Measurements from ENCODE around the gene DCTN2. TPM values are rescaled to one million over a fixed set of nuclear protein-coding genes. Genes with fewer than 3 reads are reported as not detected.

Gene DCTN2
- total and polyA plus RNA-seq, 2 donors (not counting 3 experiments of a cell fraction or from before 2014, with no cell fraction given), result 146 to 161 TPM

- no peak overlapping the region for H2AFZ ChIP-seq (ENCODE audit: low read depth, low read length)
- DNase-seq (ENCODE audit: low read depth, low spot score) (peak; percentile 42), FAIRE-seq (no peak)
- TF ChIP-seq CTCF (IDR thresholded peaks at IDR 0.05; ENCODE audit: extremely low read depth in 1 of 2, insufficient read depth in 1 of 2, low read depth in 1 of 2, low read length in 2 of 2) (no peak), JUN (IDR thresholded peaks at IDR 0.05; ENCODE audit: borderline replicate concordance, insufficient read depth, insufficient read length, low read depth) (no peak), GATA2 (IDR thresholded peaks at IDR 0.05; ENCODE audit: insufficient read depth, insufficient read length, low read depth, low read length) (no peak), POLR2A (IDR thresholded peaks at IDR 0.05; ENCODE audit: low read depth, low read length) (no peak), FOS (IDR thresholded peaks at IDR 0.05; ENCODE audit: borderline replicate concordance, insufficient read depth, low read length) (no peak)
- no peaks in the 10 kb centered on the region for H3K9me1 ChIP-seq (replicated peaks; ENCODE audit: control insufficient read depth, extremely low read depth, insufficient read depth, low read length)
- H3K4me3 ChIP-seq (replicated peaks in 1 of 3; ENCODE audit: insufficient read depth in 1 of 3, low read depth in 1 of 3, low read length in 3 of 3), result no peak overlapping the region
- no peak overlapping the region for H3K4me2 ChIP-seq (ENCODE audit: insufficient read depth, low read length)
- no peaks in the 10 kb centered on the region for H4K20me1 ChIP-seq (replicated peaks; ENCODE audit: control insufficient read depth, extremely low read depth, insufficient read depth, low read length)
- H3K9me3 ChIP-seq (replicated peaks; ENCODE audit: control insufficient read depth, insufficient read depth, low read length), result no peaks in the 10 kb centered on the region
- peaks cover 18% of the 10 kb centered on the region for H3K4me1 ChIP-seq (ENCODE audit: control insufficient read depth, extremely low read depth, insufficient read depth, low read length)
- intact Hi-C loops (cut with micrococcal nuclease) (no loop called here), dilution Hi-C loops (cut with MboI; ENCODE audit: extremely low pct_ligation_motif_present, low sequenced_read_pairs) (no loop called here)
- H3K27ac ChIP-seq (ENCODE audit: insufficient read depth, low read depth, low read length), result no peak overlapping the region
- H3K9ac ChIP-seq (replicated peaks; ENCODE audit: extremely low read depth, insufficient read depth, low read length), result no peak overlapping the region
- BruUV-seq (replicated peaks), result no TSS peak
- ChIA-PET POLR2A (interaction anchor here (0.7 to 1.0 kb wide), 3 partner anchors 20 to 266 kb away, joined by 3 to 5 read pairs (median 3); partner anchors contain the start of gene DDIT3), CTCF (interaction anchor here (0.9 to 1.1 kb wide), 3 partner anchors 9 to 85 kb away, joined by 3 to 4 read pairs (median 3); partner anchors contain the start of gene GLI1)
- peaks cover 3 to 6% of the 10 kb centered on the region in 2 experiments for H3K36me3 ChIP-seq (ENCODE audit: control insufficient read depth in 2 of 2, extremely low read depth in 1 of 2, insufficient read depth in 2 of 2, low read length in 2 of 2)
- H3K79me2 ChIP-seq (ENCODE audit: control insufficient read depth, insufficient read depth, low read length), result peaks cover 25% of the 10 kb centered on the region
- peaks cover 3 to 10% of the 10 kb centered on the region in 2 experiments for H3K27me3 ChIP-seq (ENCODE audit: control insufficient read depth in 2 of 2, insufficient read depth in 2 of 2, low read length in 2 of 2)
Measured at GRCh38 chr12:57543581-57543980, 3.4 kb downstream of the DCTN2 start.

GRCh38 chr12:57541717-57542116 lies 5.3 kb downstream of the DCTN2 start:
- Histone ChIP-seq H3K9me3 (replicated peaks; ENCODE audit: control insufficient read depth, insufficient read depth, low read length) (no peaks in the 10 kb centered on the region), H3K27me3 (ENCODE audit: control insufficient read depth in 2 of 2, insufficient read depth in 2 of 2, low read length in 2 of 2) (no peaks in the 10 kb centered on the region), H3K9ac (replicated peaks; ENCODE audit: extremely low read depth, insufficient read depth, low read length) (no peak overlapping the region), H3K4me3 (replicated peaks in 1 of 3; ENCODE audit: insufficient read depth in 1 of 3, low read depth in 1 of 3, low read length in 3 of 3) (no peak overlapping the region), H3K4me1 (ENCODE audit: control insufficient read depth, extremely low read depth, insufficient read depth, low read length) (peaks cover 18% of the 10 kb centered on the region), H3K27ac (ENCODE audit: insufficient read depth, low read depth, low read length) (no peak overlapping the region), H3K9me1 (replicated peaks; ENCODE audit: control insufficient read depth, extremely low read depth, insufficient read depth, low read length) (no peaks in the 10 kb centered on the region), H3K79me2 (ENCODE audit: control insufficient read depth, insufficient read depth, low read length) (peaks cover 24% of the 10 kb centered on the region), H3K4me2 (ENCODE audit: insufficient read depth, low read length) (no peak overlapping the region), H4K20me1 (replicated peaks; ENCODE audit: control insufficient read depth, extremely low read depth, insufficient read depth, low read length) (no peaks in the 10 kb centered on the region), H3K36me3 (ENCODE audit: control insufficient read depth in 2 of 2, extremely low read depth in 1 of 2, insufficient read depth in 2 of 2, low read length in 2 of 2) (peaks cover 3 to 11% of the 10 kb centered on the region in 2 experiments), H2AFZ (ENCODE audit: low read depth, low read length) (no peak overlapping the region)
- dilution Hi-C loops (cut with MboI; ENCODE audit: extremely low pct_ligation_motif_present, low sequenced_read_pairs), result no loop called here
- no TSS peak for BruUV-seq (replicated peaks)
- CTCF ChIA-PET, result no interaction called here
- intact Hi-C loops (cut with micrococcal nuclease), result no loop called here
- TF ChIP-seq FOS (IDR thresholded peaks at IDR 0.05; ENCODE audit: borderline replicate concordance, insufficient read depth, low read length) (no peak), MAX (IDR thresholded peaks at IDR 0.05; ENCODE audit: insufficient read depth, insufficient read length) (no peak), MYC (IDR thresholded peaks at IDR 0.05; ENCODE audit: low read depth, low read length) (no peak), CTCF (IDR thresholded peaks at IDR 0.05; ENCODE audit: extremely low read depth in 1 of 2, insufficient read depth in 1 of 2, low read depth in 1 of 2, low read length in 2 of 2) (no peak), POLR2AphosphoS5 (IDR thresholded peaks at IDR 0.05; ENCODE audit: insufficient read depth, low read depth, low read length) (no peak), JUN (IDR thresholded peaks at IDR 0.05; ENCODE audit: borderline replicate concordance, insufficient read depth, insufficient read length, low read depth) (no peak), GATA2 (IDR thresholded peaks at IDR 0.05; ENCODE audit: insufficient read depth, insufficient read length, low read depth, low read length) (no peak), POLR2A (IDR thresholded peaks at IDR 0.05; ENCODE audit: low read depth, low read length) (no peak), EZH2 (IDR thresholded peaks at IDR 0.05; ENCODE audit: borderline replicate concordance, low read depth, low read length, severe bottlenecking) (no peak)
- no peak for FAIRE-seq
- POLR2A ChIA-PET, result interaction anchor here (0.6 kb wide), 1 partner anchor 38 kb away, joined by 4 read pairs; no protein-coding TSS in a partner anchor
- no peak for DNase-seq (ENCODE audit: low read depth, low spot score)

Data from endothelial cell of umbilical vein (primary cell).